IPS DF 19.7 (cell line): ENCODE data around the gene EZR.
"Not testable (repeated sequence)": the region's sequence is repeated elsewhere in the genome, so short reads cannot be mapped to it uniquely, and the experiment has no call there.

Experiments used
- DNase-seq: peaks from one replicate; pipeline ENCODE4 v3.0.0-alpha.2; 2013; ENCODE audit warnings: low read depth, low spot score

The EZR gene

GRCh38 chr6:158841358-158841757 is 22.2 kb upstream of the EZR start:
- DNase-seq, result no peak

GRCh38 chr6:158840465-158840864 is 21.3 kb upstream of the EZR start:
- no peak for DNase-seq

- DNase-seq, result no peak
These were observed 20.6 kb upstream of the EZR start for GRCh38 chr6:158839796-158840195.

GRCh38 chr6:158838790-158839189 is 19.6 kb upstream of the EZR start:
- not testable (repeated sequence) for DNase-seq

- DNase-seq, result no peak
These were observed 18.8 kb upstream of the EZR start for GRCh38 chr6:158837684-158838625.

- DNase-seq, result no peak
These were observed 17.6 kb upstream of the EZR start for GRCh38 chr6:158836625-158837311.

GRCh38 chr6:158835616-158836221 is 16.6 kb upstream of the EZR start:
- no peak for DNase-seq

- DNase-seq, result no peak
These were observed 15.7 kb upstream of the EZR start for GRCh38 chr6:158834675-158835385.

GRCh38 chr6:158832807-158833206 is 13.6 kb upstream of the EZR start:
- not testable (repeated sequence) for DNase-seq

- DNase-seq, result no peak
These were observed 12.9 kb upstream of the EZR start for GRCh38 chr6:158832026-158832425.

GRCh38 chr6:158831571-158831970 is 12.4 kb upstream of the EZR start:
- no peak for DNase-seq

- no peak for DNase-seq
These were observed 11.6 kb upstream of the EZR start for GRCh38 chr6:158830736-158831135.

- no peak for DNase-seq
These were observed 9.6 kb upstream of the EZR start for GRCh38 chr6:158828807-158829206.

- no peak for DNase-seq
These were observed 7.8 kb upstream of the EZR start for GRCh38 chr6:158826819-158827501.

- DNase-seq, result no peak
These were observed 6.8 kb upstream of the EZR start for GRCh38 chr6:158825951-158826306.

GRCh38 chr6:158825038-158825950 is 6.1 kb upstream of the EZR start:
- DNase-seq, result no peak

- DNase-seq, result not testable (repeated sequence)
These were observed 4.4 kb upstream of the EZR start for GRCh38 chr6:158823616-158824015.

GRCh38 chr6:158819977-158820622 is 932 bp upstream of the EZR start:
- DNase-seq, result no peak

GRCh38 chr6:158818581-158819212 is 471 bp downstream of the EZR start:
- DNase-seq, result no peak
